Progenitor cell of endocrine pancreas (in vitro differentiated cells): Measurements from ENCODE around the gene OSBPL5. TPM values are rescaled to one million over a fixed set of nuclear protein-coding genes. Genes with fewer than 3 reads are reported as not detected.

Experiments used
- DNase-seq: peaks from one replicate; pipeline ENCODE4 v3.0.0; 2021; ENCODE audit warnings: low spot score; ENCODE audit not compliant: unreplicated experiment
- H3K27ac Mint-ChIP-seq: 2 replicates; pipeline ENCODE4 v1.8.0; 2021; ENCODE audit warnings: mild to moderate bottlenecking, moderate library complexity, mixed read lengths
- H3K27me3 Mint-ChIP-seq: 2 replicates; pipeline ENCODE4 v1.8.0; 2021; ENCODE audit warnings: mixed read lengths
- H3K36me3 Mint-ChIP-seq: 2 replicates; pipeline ENCODE4 v1.8.0; 2022; ENCODE audit warnings: mixed read lengths; ENCODE audit not compliant: insufficient read depth
- H3K4me1 Mint-ChIP-seq: 2 replicates; pipeline ENCODE4 v1.8.0; 2021; ENCODE audit warnings: low read depth, mixed read lengths
- H3K4me3 Mint-ChIP-seq: 2 replicates; pipeline ENCODE4 v1.8.0; 2021; ENCODE audit warnings: low read depth, mild to moderate bottlenecking, moderate library complexity, mixed read lengths
- H3K9me3 Mint-ChIP-seq: 2 replicates; pipeline ENCODE4 v1.8.0; 2021; ENCODE audit warnings: low read depth, mixed read lengths
- total RNA-seq: library from RNA; stranded (reverse); gene quantifications from 2 replicates; pipeline ENCODE4 v1.2.1, GENCODE V29; 2021
- TF ChIP-seq, protein P1 (sequence below): fragments of 200-600 bp; sonication (generic); IDR thresholded peaks from one replicate; pipeline ENCODE4 v1.5.0; 2021; ENCODE audit warnings: antibody characterized with exemption, mild to moderate bottlenecking; ENCODE audit not compliant: unreplicated experiment

The OSBPL5 gene
- total RNA-seq, 1 donor from 2014 or later, result 11.9 TPM

DNA sequence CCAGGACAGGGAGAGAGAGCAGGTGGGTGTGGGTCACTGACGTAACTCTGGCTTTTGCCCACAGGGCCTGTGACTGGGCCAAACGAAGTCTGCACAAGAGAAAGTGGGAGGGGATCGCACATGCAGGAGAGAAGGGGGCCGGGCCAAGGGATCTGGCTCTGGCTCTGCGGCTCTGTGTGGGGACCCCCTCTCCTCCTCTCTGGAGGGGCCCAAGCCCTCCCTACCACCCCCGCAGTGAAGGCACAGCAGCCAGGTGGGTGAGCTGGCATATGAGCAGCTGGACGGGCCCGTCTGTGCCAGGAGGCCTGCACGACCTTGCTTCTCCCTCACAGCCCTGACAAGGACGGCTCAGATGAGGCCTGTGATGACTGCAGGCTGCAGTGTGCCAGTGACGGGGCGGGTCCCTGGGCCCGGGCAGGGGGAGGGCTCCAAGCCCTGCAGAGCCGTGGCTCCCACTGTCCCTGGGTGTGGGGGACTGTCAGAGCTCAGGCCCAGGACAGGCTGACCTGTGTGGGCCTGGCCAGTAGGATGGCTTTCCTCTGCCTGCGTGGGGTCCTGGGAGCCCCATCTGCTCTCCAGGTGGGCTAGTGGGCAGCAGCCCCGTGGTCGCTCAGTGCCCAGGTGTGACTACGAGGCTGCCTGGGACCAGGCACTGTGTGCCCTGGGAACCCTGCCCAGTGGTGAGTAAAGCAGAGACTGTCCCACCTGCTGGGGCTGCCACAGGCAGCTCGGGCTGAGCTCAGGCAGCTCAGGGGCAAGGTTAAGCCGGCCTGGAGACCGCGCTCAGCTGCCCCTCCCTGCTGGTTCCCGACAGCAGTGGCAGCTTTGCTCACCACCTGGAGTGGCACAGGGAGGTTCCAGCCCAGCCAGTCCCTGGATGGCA, 31.3 kb upstream of the OSBPL5 start:
- Mint-ChIP-seq H3K36me3 (no peaks in the 10 kb centered on the region), H3K27ac (no peak overlapping the region), H3K9me3 (no peaks in the 10 kb centered on the region), H3K4me1 (no peaks in the 10 kb centered on the region), H3K27me3 (peaks cover 56% of the 10 kb centered on the region), H3K4me3 (no peak overlapping the region)
- TF ChIP-seq, protein P1, sequence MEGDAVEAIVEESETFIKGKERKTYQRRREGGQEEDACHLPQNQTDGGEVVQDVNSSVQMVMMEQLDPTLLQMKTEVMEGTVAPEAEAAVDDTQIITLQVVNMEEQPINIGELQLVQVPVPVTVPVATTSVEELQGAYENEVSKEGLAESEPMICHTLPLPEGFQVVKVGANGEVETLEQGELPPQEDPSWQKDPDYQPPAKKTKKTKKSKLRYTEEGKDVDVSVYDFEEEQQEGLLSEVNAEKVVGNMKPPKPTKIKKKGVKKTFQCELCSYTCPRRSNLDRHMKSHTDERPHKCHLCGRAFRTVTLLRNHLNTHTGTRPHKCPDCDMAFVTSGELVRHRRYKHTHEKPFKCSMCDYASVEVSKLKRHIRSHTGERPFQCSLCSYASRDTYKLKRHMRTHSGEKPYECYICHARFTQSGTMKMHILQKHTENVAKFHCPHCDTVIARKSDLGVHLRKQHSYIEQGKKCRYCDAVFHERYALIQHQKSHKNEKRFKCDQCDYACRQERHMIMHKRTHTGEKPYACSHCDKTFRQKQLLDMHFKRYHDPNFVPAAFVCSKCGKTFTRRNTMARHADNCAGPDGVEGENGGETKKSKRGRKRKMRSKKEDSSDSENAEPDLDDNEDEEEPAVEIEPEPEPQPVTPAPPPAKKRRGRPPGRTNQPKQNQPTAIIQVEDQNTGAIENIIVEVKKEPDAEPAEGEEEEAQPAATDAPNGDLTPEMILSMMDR, result no peak
- no peak for DNase-seq

DNA sequence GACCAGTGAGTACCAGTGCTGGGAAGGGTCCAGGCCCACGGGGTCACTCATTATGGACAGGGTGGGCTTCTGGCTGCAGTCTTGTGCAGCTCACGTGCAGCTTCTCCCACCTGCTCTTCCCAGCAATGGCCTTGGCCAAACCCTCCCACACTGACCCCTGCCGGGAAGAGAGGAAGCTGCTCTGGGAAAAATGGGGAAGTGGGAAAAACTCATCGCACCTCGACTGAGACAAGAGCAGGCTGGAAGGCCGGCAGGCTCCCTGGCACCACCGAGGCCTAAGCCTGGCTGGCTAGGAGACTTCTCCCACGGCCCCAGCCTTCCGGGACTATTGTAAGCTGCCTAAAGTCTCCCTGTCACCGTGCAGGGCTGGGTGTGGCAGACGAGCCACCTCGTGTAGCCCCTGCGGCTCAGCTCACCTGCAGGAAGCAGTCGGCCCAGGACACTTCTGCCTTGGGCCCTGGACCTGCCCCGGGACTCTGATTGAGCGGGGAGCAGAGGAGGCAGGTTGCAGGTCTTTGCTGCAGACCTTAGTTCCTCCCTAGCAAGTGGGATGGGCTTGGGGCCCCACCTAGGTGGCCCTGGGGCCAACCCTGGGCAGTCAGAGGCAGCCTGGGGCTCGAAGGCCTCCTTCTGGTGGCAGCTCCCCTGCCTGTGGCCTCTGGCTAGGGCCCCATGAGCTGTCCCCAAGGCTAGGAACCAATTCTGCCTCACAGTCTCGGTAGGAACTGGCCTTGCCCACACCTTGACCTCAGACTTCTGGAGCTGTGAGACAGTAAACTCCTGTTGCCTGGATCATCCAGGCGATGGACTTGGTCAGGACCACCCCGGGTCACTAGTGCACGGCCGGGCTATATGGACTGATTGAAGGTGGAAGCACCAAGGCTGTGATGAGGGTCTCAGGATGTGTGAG, 30.4 kb upstream of the OSBPL5 start:
- Mint-ChIP-seq H3K36me3 (no peaks in the 10 kb centered on the region), H3K9me3 (no peaks in the 10 kb centered on the region), H3K4me3 (no peak overlapping the region), H3K27me3 (peaks cover 53% of the 10 kb centered on the region), H3K4me1 (no peaks in the 10 kb centered on the region), H3K27ac (no peak overlapping the region)
- DNase-seq, result no peak
- TF ChIP-seq, protein P1, result peak; percentile 34

DNA sequence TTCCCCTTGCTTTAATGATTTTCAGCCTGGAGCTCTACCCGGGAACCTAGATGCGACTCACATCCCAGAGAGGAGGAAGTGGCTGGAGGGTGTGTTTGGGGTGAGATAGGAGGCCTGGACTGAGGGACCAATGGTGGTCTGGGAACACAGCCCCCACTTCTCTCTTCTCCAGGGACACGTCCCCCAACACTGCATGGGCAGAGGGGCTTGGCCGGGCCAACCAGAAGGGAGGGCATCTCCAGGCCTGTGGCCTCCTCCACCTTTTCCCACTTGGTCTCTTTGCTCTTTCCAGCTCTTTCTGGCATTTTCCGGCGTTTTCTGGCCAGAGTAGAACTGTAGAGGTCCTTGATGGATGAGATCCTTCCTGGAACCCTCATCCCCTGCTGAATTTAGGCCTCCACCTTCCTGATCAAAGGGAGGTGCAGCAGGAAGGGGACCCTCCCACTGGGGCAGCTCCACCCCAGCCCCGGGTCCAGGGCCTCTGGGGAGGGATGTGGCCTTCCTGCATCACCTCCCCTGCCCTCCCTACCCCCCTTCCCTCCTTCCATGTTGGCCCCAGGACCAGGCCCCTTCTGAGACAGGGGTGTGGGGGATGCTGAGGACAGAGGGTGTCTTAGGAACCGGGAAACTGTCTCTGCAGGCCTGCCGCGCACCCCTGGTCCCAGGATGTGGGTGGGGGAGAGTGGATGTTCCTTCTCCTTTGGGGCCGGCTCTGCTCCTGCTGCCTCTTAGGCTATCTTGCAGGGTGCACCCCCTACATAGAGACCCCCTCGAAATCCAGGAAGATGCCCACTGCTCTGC, 29.1 kb upstream of the OSBPL5 start:
- no peak for DNase-seq
- Mint-ChIP-seq H3K9me3 (no peaks in the 10 kb centered on the region), H3K4me3 (no peak overlapping the region), H3K27me3 (peaks cover 58% of the 10 kb centered on the region), H3K36me3 (no peaks in the 10 kb centered on the region), H3K27ac (no peak overlapping the region), H3K4me1 (no peaks in the 10 kb centered on the region)
- TF ChIP-seq, protein P1, result no peak

DNA sequence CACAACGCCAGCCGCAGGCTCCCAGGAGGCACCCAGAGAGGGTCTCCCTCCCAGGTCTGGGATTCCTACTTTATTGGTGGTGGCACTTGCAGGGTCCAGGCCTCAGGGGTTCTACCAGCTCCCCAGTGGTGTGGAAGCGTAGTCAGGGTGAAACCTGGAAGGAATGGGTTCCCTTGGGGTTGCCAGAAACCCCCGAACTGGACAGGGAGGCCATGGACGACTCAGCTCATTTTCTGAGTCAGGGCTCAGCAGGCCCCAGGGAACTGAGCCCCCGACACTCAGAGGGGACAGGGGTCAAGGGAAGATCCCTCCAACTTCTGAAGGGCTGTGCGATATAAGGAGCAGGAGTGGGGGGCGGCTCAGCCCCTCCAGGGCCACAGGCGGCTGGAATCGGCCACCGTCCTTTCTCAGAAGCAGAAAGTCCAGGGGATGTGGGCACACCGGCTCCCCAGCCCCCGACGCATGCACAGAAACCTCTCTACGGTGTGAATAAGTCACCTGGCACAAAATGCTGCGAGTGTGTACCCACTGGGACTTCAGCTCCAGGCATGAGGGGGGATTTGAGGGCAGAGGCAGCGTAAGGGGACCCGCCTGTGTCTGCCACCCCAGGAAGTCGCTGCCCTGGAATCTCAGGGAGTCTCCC, 28.4 kb upstream of the OSBPL5 start:
- peaks cover 1% of the 10 kb centered on the region for H3K4me1 Mint-ChIP-seq
- H3K36me3 Mint-ChIP-seq, result no peaks in the 10 kb centered on the region
- no peak for DNase-seq
- H3K4me3 Mint-ChIP-seq, result no peak overlapping the region
- H3K27me3 Mint-ChIP-seq, result peaks cover 61% of the 10 kb centered on the region
- H3K9me3 Mint-ChIP-seq, result no peaks in the 10 kb centered on the region
- TF ChIP-seq, protein P1, result no peak
- no peak overlapping the region for H3K27ac Mint-ChIP-seq
